Uterus (tissue), 2 donors: Measurements from ENCODE around the gene TEAD4.

Source experiments
- POLR2A ChIP-seq, 2 donors: fragments of 450-650 bp; IDR thresholded peaks; one replicate each; pipeline ENCODE4 v1.6.1; 2016; ENCODE audit warnings: antibody characterized with exemption in 2 of 2, mild to moderate bottlenecking in 1 of 2, moderate library complexity in 1 of 2
- TF ChIP-seq, protein P1 (sequence below), 4 experiments: fragments of 200-600 bp in 2 of 4; fragments of 450-650 bp in 2 of 4; sonication (generic) in 2 of 4; IDR thresholded peaks; one replicate each; pipeline ENCODE4 v1.5.1; 2016 to 2019; ENCODE audit warnings: antibody characterized with exemption in 4 of 4, mild to moderate bottlenecking in 2 of 4, moderate library complexity in 1 of 4

GRCh38 chr12:3047961-3048360 is 88.8 kb downstream of the TEAD4 start:
- TF ChIP-seq, protein P1, sequence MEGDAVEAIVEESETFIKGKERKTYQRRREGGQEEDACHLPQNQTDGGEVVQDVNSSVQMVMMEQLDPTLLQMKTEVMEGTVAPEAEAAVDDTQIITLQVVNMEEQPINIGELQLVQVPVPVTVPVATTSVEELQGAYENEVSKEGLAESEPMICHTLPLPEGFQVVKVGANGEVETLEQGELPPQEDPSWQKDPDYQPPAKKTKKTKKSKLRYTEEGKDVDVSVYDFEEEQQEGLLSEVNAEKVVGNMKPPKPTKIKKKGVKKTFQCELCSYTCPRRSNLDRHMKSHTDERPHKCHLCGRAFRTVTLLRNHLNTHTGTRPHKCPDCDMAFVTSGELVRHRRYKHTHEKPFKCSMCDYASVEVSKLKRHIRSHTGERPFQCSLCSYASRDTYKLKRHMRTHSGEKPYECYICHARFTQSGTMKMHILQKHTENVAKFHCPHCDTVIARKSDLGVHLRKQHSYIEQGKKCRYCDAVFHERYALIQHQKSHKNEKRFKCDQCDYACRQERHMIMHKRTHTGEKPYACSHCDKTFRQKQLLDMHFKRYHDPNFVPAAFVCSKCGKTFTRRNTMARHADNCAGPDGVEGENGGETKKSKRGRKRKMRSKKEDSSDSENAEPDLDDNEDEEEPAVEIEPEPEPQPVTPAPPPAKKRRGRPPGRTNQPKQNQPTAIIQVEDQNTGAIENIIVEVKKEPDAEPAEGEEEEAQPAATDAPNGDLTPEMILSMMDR (IDR thresholded peaks at IDR 0.05), result no peak
- TF ChIP-seq POLR2A (IDR thresholded peaks at IDR 0.05), result no peak
